GM18507 (cell line): ENCODE measurements around the gene NDUFA13.

Experiments
- DNase-seq: peaks from one replicate; pipeline ENCODE4 v3.0.0; 2011; ENCODE audit warnings: low read depth; ENCODE audit not compliant: insufficient read length; ENCODE audit errors: extremely low spot score
- FAIRE-seq: peaks from 2 replicates; lab custom pipeline; 2011; peaks lifted over from hg19 to GRCh38; lab: Jason Lieb, UNC

Gene NDUFA13

DNA sequence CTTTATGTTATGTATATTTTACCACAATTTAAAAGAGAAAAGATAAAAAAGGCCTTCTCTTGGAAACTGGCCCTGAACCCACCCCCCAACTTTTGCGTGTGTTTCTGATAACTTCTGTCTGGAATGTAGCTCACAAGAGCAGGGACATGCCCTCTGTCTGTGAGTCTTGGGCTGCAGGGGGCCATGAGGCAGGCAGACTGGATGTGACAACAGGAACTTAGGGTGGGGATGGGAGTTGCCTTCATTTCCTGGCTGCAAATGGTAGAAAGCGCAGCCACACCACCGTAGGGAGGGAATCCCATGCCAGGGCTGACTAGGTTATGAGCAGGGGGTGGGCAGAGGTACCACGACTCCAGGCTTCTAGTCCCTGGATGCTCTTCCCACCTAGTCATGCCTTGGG lies 43.9 kb downstream of the NDUFA13 start:
- DNase-seq (no peak), FAIRE-seq (no peak)

DNA sequence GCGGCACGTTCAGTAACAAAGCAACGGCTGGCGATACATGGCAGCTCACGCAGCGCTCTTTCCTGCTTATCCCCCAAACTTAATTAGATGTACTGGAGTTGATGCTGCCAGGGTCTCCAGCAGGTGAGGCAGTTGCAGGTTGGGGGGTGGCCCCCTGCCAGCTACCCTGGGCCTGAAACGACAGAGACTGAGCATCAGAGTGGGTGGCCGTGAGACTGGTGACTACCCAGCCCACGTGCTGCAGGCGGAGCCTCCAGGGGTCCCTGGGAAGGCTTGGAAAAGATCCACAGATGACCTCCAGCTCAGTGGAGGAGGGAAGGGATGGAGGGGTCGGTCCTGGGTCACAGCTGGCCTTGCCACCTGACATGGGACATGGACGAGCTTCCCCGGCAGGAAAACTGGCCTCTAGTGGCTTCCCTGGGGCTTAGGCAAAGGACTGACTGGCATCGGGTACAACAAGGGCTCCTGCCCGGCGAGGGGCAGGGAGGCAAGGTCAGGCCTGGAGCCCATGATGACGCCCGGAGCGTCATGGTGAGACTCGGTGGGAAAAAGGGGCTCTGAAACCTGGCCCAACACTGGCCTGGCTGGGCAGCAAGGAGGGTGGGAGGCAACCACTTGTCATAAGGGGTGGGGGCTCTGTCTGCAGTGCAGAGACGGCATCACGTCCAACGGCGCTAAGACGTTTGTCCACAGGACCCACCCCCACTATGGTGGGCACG lies 46.1 kb downstream of the NDUFA13 start:
- FAIRE-seq (no peak), DNase-seq (no peak)

DNA sequence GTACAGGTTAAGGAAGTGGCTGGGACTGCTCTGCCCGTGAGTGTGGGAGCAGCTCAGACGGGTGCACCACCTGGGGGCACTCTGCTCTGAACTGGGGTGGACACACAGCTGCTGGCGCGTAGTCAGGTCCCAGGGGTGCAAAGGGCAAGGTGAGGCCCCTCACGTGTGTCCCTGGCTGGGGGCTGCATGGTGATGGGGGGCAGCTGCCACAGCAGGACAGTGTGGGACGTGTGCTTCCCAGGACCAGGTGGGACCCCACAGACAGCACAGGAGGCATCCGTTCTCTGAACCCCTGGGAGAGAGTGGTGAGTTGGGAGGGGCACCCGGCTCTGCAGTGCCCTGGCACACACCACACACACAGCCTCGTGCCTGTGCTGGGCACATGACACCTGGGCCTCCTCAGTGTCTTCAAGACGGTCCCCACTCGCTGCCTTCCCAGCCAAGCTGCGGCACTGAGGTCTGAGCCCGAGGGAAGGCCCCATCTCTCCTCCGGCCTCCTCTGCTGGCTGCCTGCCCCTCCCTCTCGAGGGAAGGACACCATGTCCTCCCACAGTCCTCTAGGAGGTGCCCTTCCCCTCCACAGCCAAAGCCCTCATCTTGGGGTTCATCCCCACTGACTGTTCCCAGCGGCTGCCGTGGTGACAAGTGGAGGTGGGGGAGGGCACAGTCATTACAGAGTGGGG lies 46.8 kb downstream of the NDUFA13 start:
- no peak for FAIRE-seq
- no peak for DNase-seq

DNA sequence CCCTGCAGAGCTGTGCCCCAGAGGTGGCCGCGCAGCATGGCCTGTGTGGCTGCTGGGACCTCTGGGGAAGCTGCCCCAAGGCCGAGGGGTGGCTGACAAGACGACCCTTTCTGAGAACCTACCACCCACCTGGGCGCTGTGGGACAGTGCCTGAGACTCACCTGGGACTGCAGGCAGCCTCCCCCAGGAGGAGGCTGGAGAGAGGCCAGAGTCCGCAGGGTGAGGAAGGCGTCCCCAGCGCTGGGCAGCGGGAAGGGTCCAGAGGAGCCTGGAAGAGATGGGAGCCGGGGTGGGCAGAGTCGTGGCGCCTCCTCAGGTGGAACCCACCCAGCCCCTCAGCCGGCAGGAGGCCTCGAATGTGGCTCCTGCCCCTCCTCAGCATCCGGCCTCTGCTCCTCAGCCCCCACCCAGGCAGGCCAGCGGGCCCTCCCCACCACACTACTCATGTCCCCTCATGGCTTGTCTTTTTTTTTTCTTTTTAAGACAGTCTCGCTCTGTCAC lies 47.4 kb downstream of the NDUFA13 start:
- no peak for FAIRE-seq
- no peak for DNase-seq

DNA sequence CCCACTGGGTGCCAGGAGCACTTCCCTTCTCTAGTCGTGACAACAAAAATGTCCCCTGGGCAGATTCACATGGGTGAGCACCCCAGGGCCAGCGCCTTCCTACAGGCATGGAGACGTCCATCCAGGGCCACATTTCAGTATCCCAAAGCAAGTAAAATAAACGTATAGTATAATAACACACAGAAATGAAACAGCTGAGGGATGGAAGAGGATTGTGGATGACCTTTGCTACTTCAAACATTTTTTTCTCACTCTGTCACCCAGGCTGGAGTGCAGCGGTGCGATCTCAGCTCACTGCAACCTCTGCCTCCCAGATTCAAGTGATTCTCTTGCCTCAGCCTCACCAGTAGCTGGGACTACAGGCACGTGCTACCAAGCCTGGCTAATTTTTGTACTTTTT lies 50.3 kb downstream of the NDUFA13 start:
- FAIRE-seq (no peak), DNase-seq (no peak)

DNA sequence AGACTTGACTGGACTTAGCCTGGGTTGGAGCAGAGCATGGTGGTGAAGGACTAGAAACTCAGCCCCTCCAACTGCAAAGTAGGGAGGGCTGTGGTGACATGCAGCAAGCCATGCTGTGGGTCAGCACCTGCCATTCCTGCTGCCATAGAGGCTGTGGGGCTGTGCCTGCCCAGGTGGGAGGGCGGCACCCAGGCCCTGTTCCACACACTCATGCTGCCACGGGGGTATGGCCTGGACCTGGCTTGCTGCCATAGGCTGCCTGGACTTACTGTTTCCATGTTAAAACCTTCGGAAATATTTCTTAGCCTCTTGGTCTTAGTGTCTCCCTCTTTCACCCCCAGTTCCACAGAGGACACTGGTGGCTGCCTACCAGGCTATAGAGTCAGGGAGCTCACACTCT lies 51.4 kb downstream of the NDUFA13 start:
- FAIRE-seq: no peak
- no peak for DNase-seq

DNA sequence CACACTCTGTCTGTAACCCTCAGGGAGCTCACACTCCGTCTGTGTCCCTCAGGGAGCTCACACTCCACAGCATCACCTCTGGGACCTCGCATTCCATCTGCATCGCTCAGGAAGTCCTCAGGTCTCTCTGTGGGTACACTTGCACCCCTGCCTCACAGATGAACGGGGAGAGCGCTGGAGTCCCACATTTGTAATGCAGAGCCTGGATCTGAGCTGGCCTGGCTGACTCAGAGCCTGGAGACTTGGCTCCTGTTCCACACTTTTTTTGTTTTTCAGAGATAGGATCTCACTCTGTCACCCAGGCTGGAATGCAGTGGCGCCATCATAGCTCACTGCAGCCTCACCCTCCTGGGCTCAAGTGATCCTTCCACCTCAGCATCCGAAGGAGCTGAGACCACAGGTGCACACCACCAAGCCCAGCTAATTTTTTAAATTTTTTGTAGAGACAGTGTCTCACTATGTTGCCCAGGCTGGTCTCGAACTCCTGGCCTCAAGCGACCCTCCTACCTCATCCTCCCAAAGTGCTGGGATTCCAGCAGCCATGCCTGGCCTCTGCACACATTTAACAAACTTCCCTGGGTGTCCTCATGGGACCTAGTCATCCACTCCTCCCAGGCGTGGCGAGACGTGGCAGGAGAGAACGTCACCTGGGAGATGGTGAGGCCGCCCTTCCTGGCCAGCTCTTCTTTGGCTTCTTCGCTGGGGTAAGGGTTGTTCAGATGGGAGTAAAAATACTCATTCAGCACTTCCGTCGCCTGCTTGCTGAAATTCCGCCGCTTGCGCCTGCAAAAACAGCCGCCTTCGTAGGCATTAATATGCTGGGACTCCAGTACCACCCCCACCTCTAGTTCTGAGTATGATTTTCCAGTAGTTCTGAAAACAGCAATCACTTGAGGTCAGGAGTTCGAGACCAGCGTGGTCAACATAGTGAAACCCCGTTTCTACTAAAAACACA lies 53.1 kb downstream of the NDUFA13 start:
- FAIRE-seq (no peak), DNase-seq (no peak)

DNA sequence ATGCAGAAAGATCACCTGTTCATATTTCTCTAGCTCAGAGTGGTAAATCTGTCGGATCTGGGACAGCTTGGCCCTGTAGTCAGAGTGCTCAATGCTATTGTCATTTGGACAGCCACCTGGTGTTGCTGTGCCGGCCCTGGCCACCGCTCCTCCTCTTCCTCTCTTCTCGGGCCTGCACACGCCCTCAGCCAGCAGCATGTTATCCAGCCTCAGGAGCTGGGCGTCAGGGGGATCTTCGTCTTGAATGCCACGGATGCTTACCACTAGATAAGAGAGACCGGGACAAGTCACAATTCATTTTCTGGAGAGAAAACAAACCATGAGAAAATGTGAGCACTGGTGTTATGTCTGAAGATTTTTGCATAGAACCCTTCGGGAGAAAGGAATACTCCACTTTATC lies 54.5 kb downstream of the NDUFA13 start:
- no peak for DNase-seq
- FAIRE-seq: no peak

DNA sequence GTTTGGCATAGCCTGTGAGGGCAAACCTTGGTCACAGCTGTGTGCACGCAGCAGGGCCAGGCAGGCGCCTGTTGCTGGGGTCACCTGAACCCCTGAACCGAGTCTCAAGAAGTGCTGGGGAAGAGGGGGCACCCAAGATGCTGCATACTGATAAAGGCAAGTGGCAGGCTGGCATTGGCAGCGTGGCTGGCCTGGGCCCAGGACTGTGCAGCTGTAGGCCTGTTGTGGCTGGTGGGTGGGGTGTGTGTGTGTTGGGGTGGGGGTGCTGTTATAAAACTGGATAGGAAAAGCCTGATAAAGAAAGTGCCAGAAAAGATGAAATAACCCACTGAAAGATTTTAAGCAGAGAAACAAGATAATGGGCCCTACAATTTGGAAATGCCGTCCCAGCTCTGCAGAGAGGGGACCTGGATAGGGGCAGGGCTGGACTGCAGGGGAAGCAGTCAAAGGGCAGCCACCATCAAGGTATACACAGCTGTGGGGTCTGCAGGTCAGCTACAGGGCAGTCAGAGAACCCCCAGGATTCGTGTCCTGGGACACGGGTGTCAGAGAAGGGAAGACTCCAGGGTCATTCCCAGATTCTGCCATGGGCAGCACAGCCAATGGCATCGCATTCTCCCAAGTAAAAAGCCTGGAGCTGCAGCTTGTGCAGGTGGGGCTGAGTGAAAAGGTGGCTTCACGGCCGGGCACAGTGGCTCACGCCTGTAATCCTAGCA lies 55.2 kb downstream of the NDUFA13 start:
- FAIRE-seq (no peak), DNase-seq (no peak)

DNA sequence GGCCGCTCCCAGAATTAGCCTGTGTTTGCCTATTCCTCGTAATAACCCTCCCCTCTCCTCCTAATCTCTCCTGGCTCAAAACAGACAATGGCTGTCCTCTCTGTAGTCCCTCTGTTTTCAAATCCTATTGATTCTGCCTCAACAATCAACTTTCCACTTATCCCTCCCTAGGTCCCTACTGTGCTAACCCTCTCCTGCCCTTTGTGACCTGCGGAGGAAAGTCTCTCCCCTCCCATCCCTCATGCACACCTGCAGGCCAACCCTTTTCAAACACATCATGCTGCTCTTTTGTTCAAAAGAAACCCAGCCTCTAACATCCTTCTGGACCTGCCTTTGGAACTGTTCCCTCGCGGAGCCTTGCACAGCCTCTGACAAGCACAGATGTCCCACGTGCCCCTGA lies 59.4 kb downstream of the NDUFA13 start:
- DNase-seq: no peak
- no peak for FAIRE-seq
